ENCODE results near the gene BUD31.

BUD31 gene

GRCh38 chr7:99461221-99461620 lies 52.5 kb downstream of the BUD31 start:
- FAIRE-seq, result no peak
- no peak for DNase-seq (ENCODE audit: low spot score)

- FAIRE-seq (no peak), DNase-seq (ENCODE audit: low spot score) (no peak)
Measured at GRCh38 chr7:99465421-99465768, 56.6 kb downstream of the BUD31 start.

- FAIRE-seq (no peak), DNase-seq (ENCODE audit: low spot score) (no peak)
Measured at GRCh38 chr7:99468336-99468918, 59.7 kb downstream of the BUD31 start.
